ENCODE measurements around the gene UBR3.
"Not testable (repeated sequence)": the region's sequence is repeated elsewhere in the genome, so short reads cannot be mapped to it uniquely, and the experiment has no call there.

Gene UBR3

DNA sequence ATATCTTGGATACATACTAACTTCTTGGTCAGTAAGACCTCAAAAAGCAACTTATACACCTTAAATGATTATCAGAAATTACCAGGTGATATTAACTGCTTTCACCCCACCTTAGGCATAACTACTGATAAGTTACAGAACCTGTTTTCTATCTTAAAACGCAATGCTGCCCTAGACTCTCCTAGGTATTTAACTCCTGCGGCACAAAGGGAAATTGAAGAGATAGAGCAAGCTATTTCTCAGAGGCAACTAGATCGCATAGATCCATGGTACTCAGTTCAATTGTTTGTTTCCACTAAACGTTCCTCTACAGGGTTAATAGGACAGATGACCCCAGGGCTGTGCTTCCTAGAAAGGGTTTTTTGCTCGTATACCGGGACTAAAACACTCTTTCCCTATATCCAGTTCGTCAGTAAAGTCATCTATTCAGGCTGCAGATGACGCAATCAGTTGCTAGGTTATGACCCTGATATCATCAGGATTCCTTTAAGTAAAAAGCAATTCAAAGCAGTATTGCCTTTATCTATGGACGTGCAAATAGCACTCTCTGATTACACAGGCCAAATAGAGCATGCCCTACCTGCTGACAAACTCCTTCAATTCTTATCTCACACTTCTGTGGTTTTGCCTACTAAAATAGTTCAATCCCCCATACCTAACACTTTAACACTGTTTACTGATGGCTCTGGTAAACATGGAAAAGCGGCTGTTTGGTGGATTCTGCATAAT, 288.4 kb downstream of the UBR3 start:
- no peak for DNase-seq

DNA sequence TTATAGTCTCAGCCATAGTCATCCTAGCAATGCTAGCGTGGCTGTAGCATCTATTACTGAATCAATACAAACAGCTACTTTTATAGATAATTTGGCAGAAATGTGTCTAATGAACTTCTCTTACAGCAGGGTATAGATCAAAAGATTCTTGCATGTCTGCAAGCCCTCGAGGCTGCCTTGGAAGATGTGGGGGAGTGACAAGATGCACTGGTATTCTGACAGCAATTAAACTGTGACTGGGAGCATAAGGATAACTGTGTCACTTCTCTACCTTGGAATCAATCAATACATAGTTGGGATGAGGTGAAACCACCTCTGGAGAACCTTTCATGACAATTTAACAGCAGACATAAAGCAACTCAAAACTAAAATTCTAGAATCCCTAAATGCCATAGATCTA, 291.4 kb downstream of the UBR3 start:
- DNase-seq = no peak

DNA sequence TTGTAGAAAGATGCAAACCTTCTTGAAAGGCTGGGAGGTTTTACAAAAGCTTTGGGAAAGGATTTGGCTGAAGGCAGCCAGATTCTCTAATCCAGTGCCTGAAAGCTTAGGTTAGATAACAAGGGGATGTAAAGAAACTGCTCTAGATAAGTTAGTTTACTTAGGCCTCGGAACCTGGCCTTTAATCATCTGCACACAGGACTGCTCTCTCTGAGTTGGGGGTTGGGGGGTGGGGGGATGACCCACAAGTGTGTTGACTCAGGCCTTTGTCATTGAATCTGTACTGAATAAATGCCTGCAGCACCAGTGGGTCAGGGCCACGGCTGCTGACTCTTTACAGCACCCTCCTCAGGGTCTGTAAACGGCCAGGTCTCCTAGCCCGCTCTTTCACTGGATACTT, 292.1 kb downstream of the UBR3 start:
- DNase-seq = not testable (repeated sequence)

DNA sequence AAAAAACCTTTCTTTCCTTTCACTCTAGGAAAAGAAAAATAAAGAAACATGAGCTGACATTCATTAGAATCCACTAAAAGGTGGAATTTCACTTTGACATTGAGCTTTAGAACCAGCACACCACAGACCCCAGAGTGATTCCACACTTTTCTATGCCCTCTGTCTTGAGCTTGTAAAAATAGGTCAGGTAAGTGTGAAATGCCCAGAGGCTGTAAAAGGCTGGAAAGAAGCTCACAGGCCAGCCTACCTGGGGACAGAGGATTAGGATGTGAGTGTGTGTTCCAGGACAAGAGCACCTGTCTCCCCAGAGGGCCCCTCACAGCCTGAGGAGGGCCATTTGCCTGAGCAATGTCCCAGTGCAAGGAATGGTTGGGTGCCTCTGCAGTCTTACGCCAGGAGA, 294.4 kb downstream of the UBR3 start:
- no peak for DNase-seq

DNA sequence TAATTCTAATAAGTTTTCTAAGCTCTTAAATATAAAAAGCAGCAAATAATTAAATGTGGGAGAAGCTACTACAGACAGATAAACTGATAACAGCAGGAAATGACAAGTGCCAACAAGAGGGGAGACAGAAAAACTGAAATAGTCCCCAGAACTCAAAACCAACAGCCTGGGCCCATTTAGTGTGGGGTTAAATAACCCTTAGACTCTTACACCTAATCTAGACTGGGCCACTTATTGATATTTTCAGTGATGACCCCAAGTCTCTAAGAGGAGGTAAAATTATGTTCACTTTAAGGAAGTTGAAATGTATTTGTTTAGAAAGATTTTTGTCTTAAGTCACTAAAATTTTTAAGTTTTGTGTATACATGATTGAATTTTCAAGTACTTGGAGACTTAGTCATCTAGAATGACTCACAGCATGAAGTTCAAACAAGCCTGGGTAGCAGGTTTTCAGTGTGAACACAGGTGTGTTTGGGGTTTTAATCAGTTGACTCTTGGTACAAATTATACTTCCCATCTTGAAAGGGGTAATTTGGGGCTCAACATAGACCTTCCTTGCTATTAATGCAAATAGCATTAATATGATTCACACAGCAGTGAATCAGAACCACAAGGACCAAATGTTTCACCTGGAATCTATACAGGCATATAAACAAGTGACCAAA, 295.8 kb downstream of the UBR3 start:
- no peak for DNase-seq

DNA sequence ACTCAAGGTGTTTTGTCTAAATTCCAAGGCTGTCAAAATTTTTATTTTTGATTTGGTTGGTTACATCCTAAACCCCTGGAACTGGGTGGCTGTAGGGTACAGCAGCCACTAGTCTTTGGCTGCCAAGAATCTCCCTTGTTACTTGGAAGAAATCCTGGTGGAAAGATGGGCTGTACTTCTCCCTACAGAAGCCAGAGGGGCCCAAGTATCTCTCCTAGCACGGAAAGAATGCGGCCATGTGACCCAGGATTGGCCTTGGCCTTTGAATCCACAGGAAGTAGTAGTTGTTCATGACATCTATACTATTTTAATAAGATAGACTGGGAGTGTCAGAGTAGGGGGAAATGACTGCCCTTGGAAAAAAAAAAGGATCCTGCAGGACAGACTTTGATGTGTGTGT, 296.3 kb downstream of the UBR3 start:
- no peak for DNase-seq

DNA sequence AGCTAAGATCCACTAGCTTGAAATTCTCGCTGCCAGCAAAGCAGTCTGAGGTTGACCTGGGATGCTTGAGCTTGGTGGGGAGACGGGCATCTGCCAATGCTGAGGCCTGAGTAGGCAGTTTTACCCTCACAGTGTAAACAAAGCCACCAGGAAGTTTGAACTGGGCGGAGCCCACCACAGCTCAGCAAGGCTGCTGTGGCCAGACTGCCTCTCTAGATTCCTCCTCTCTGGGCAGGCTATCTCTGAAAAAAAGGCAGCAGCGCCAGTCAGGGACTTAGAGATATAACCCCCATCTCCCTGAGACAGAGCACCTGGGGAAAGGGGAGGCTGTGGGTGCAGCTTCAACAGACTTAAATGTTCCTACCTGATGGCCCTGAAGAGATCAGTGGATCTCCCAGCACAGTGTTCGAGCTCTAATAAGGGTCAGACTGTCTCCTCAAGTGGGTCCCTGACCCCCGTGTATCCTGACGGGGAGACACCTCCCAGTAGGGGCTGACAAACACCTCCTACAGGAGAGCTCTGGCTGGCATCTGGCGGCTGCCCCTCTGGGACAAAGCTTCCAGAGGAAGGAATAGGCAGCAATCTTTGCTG, 299.0 kb downstream of the UBR3 start:
- DNase-seq = not testable (repeated sequence)

Data from activated T-cell treated with anti-CD3 and anti-CD28 coated beads, Interleukin-2, amount 50 U/mL, for 1 hour (primary cell).